C1 segment of cervical spinal cord (tissue), 14 donors: ENCODE data around the gene HIRIP3.

Experiments used
- DNase-seq, 14 donors: peaks; one replicate each; lab custom pipeline; 2025; lab: John Stamatoyannopoulos, UW

The HIRIP3 gene

GRCh38 chr16:29984764-29985147 lies 10.7 kb downstream of the HIRIP3 start:
- DNase-seq: no peak

- DNase-seq: no peak
Measured at GRCh38 chr16:29984137-29984763, 11.2 kb downstream of the HIRIP3 start.

GRCh38 chr16:29983420-29984136 lies 11.8 kb downstream of the HIRIP3 start:
- no peak for DNase-seq

- no peak for DNase-seq
Measured at GRCh38 chr16:29982560-29983419, 12.6 kb downstream of the HIRIP3 start.

- no peak for DNase-seq
Measured at GRCh38 chr16:29978564-29979270, 16.7 kb downstream of the HIRIP3 start.

- DNase-seq: no peak
Measured at GRCh38 chr16:29978081-29978480, 17.3 kb downstream of the HIRIP3 start.

- no peak for DNase-seq
Measured at GRCh38 chr16:29977063-29977825, 18.2 kb downstream of the HIRIP3 start.

- DNase-seq: peak in 1 of 14 donors; percentile 17
Measured at GRCh38 chr16:29975811-29976511, 19.5 kb downstream of the HIRIP3 start.

GRCh38 chr16:29975134-29975538 lies 20.3 kb downstream of the HIRIP3 start:
- DNase-seq: no peak

- peak in 3 of 14 donors; percentile 15 to 24 (median 17) for DNase-seq
Measured at GRCh38 chr16:29974291-29975133, 20.9 kb downstream of the HIRIP3 start.

GRCh38 chr16:29973384-29974246 lies 21.8 kb downstream of the HIRIP3 start, which contains the start of gene TAOK2:
Gene TAOK2 (plus strand): TSS chr16:29973868. CDS start chr16:29977773, 3,905 bp downstream.
- peak; percentile 79 to 100 (median 99) for DNase-seq

GRCh38 chr16:29972992-29973383 lies 22.4 kb downstream of the HIRIP3 start:
- DNase-seq: no peak

GRCh38 chr16:29972500-29972899 lies 22.9 kb downstream of the HIRIP3 start:
- DNase-seq: no peak

- DNase-seq: no peak
Measured at GRCh38 chr16:29971304-29971703, 24.1 kb downstream of the HIRIP3 start.

- DNase-seq: no peak
Measured at GRCh38 chr16:29968205-29968604, 27.2 kb downstream of the HIRIP3 start.

- no peak for DNase-seq
Measured at GRCh38 chr16:29963021-29963743, 32.2 kb downstream of the HIRIP3 start.

GRCh38 chr16:29962344-29962994 lies 32.9 kb downstream of the HIRIP3 start:
- peak in 2 of 14 donors; percentile 33 to 40 for DNase-seq
